Thoracic aorta (tissue), 2 donors: ENCODE measurements around the gene TNC. TPM values are rescaled to one million over a fixed set of nuclear protein-coding genes. Genes with fewer than 3 reads are reported as not detected.

Experiments used
- ATAC-seq: fragments of 150-250 bp; one replicate; pipeline ENCODE4 v1.8.0; 2017; ENCODE audit warnings: low read depth; ENCODE audit not compliant: insufficient number of reproducible peaks, low FRiP score
- DNase-seq: peaks from one replicate; pipeline ENCODE4 v3.0.0-alpha.2; 2020; ENCODE audit warnings: low spot score
- H3K27ac ChIP-seq, 2 donors: fragments of 200-600 bp; sonication (generic); 1 replicate in 1 of 2; 2 replicates in 1 of 2; pipeline ENCODE4 v1.5.1; 2016; ENCODE audit warnings: mild to moderate bottlenecking in 2 of 2, moderate library complexity in 2 of 2
- H3K27me3 ChIP-seq: fragments of 200-600 bp; sonication (generic); replicated peaks from 2 replicates; pipeline ENCODE4 v1.6.0; 2016; ENCODE audit warnings: mild to moderate bottlenecking; ENCODE audit not compliant: insufficient read depth
- H3K36me3 ChIP-seq: fragments of 200-600 bp; sonication (generic); one replicate; pipeline ENCODE4 v1.5.1; 2016
- H3K4me1 ChIP-seq, 2 donors: fragments of 200-600 bp; sonication (generic); 1 replicate in 1 of 2; 2 replicates in 1 of 2; pipeline versions ENCODE4 v1.5.1 to v1.6.0; 2016; ENCODE audit warnings: low read depth in 2 of 2, mild to moderate bottlenecking in 1 of 2; ENCODE audit not compliant: control insufficient read depth in 1 of 2
- H3K4me3 ChIP-seq: fragments of 200-600 bp; sonication (generic); 2 replicates; pipeline ENCODE4 v1.5.1; 2016; ENCODE audit warnings: mild to moderate bottlenecking
- H3K9me3 ChIP-seq: fragments of 200-600 bp; sonication (generic); 2 replicates; pipeline ENCODE4 v1.5.1; 2016
- CTCF ChIP-seq: fragments of 200-600 bp; sonication (generic); IDR thresholded peaks from one replicate; pipeline ENCODE4 v1.5.1; 2019; ENCODE audit warnings: antibody characterized with exemption
- total RNA-seq, 2 donors: library from RNA; depleted of rRNA; stranded (reverse); fragments of >200 nt; gene quantifications; one replicate each; pipeline versions ENCODE4 v1.1.0 to v1.2.3, GENCODE V29; 2016

TNC gene
- total RNA-seq, 2 donors from 2014 or later: 87.1 to 243 TPM

- Histone ChIP-seq H3K27ac (no peak overlapping the region), H3K27me3 (no peaks in the 10 kb centered on the region), H3K4me1 (no peaks in the 10 kb centered on the region), H3K4me3 (no peak overlapping the region), H3K36me3 (no peaks in the 10 kb centered on the region), H3K9me3 (no peaks in the 10 kb centered on the region)
- ATAC-seq (no peak), DNase-seq (no peak)
- TF ChIP-seq CTCF: no peak
Measured at GRCh38 chr9:115002371-115003120, 115.4 kb downstream of the TNC start.

DNA sequence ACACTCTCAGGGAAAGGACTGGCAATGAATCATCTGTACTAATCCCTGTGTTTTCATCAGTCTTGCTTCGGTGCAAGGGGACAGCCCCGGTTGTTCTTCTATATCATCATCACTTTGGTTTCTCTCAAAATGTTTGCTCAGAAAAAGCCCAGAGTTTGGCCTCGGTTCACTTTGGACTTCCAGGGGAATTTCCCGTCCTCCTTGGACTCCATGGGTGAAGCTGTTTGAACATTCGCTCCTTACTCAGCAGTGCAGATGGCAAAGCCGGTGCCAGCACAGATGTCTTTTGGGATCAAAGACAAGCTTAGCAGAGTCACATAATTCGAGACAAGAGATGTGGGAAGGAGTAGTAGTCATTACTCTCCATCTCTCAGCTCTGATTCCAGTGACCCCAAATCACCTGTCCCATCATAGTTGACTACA, 117.7 kb downstream of the TNC start:
- Histone ChIP-seq H3K27ac (no peak overlapping the region), H3K4me3 (no peak overlapping the region), H3K27me3 (no peaks in the 10 kb centered on the region), H3K9me3 (no peaks in the 10 kb centered on the region), H3K36me3 (no peaks in the 10 kb centered on the region), H3K4me1 (no peaks in the 10 kb centered on the region)
- TF ChIP-seq CTCF: no peak
- ATAC-seq (no peak), DNase-seq (no peak)

- H3K27me3 ChIP-seq: no peaks in the 10 kb centered on the region
- H3K4me3 ChIP-seq: no peak overlapping the region
- H3K36me3 ChIP-seq: no peaks in the 10 kb centered on the region
- no peak for DNase-seq
- ATAC-seq: no peak
- TF ChIP-seq CTCF: no peak
- H3K9me3 ChIP-seq: no peaks in the 10 kb centered on the region
- no peaks in the 10 kb centered on the region for H3K4me1 ChIP-seq
- no peak overlapping the region for H3K27ac ChIP-seq
Measured at GRCh38 chr9:114998326-114998725, 119.6 kb downstream of the TNC start.

GRCh38 chr9:114995681-114996221, 122.2 kb downstream of the TNC start:
- H3K9me3 ChIP-seq: no peaks in the 10 kb centered on the region
- H3K27ac ChIP-seq: no peak overlapping the region
- H3K27me3 ChIP-seq: no peaks in the 10 kb centered on the region
- DNase-seq: no peak
- no peaks in the 10 kb centered on the region for H3K4me1 ChIP-seq
- H3K4me3 ChIP-seq: no peak overlapping the region
- H3K36me3 ChIP-seq: no peaks in the 10 kb centered on the region
- ATAC-seq: no peak
- no peak for TF ChIP-seq CTCF

DNA sequence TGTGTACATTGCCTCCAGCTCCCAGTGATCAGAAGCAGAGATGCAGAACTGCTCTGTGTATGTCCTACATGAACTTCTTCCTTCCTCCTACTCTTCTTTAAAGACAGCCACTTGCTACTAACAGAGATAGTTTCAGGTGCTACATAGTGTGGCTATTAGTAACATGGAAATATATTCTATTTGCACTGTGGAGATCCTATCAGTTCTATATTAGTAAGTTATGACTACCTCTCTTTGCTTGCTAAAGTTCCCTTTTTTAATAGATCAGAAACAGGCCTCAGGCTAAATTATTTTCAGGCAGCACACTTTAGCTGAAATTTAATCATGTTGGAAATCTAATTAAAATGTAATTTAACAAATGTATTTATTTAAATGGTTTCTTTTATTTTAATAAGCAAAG, 123.2 kb downstream of the TNC start:
- Histone ChIP-seq H3K4me3 (no peak overlapping the region), H3K36me3 (no peaks in the 10 kb centered on the region), H3K9me3 (no peaks in the 10 kb centered on the region), H3K27me3 (no peaks in the 10 kb centered on the region), H3K4me1 (no peaks in the 10 kb centered on the region), H3K27ac (no peak overlapping the region)
- TF ChIP-seq CTCF: no peak
- ATAC-seq (no peak), DNase-seq (no peak)
